Suprapubic skin (tissue), 4 donors: ENCODE measurements around the gene CCNJL. TPM values are rescaled to one million over a fixed set of nuclear protein-coding genes. Genes with fewer than 3 reads are reported as not detected.

ENCODE experiments used
- DNase-seq, 2 donors: peaks; one replicate each; pipeline ENCODE4 v3.0.0-alpha.2; 2019; ENCODE audit warnings: low spot score in 2 of 2
- H3K27ac ChIP-seq: fragments of 200-600 bp; sonication (generic); one replicate; pipeline ENCODE4 v1.5.1; 2019
- H3K27me3 ChIP-seq: fragments of 200-600 bp; sonication (generic); one replicate; pipeline ENCODE4 v1.5.1; 2019
- H3K36me3 ChIP-seq: fragments of 200-600 bp; sonication (generic); one replicate; pipeline ENCODE4 v1.5.1; 2019
- H3K4me1 ChIP-seq: fragments of 200-600 bp; sonication (generic); one replicate; pipeline ENCODE4 v1.5.1; 2019
- H3K4me3 ChIP-seq: fragments of 200-600 bp; sonication (generic); one replicate; pipeline ENCODE4 v1.5.1; 2019; ENCODE audit warnings: mild to moderate bottlenecking
- H3K9me3 ChIP-seq: fragments of 200-600 bp; sonication (generic); one replicate; pipeline ENCODE4 v1.5.1; 2019
- CTCF ChIP-seq, 2 donors: fragments of 200-600 bp in 1 of 2; fragments of 450-650 bp in 1 of 2; sonication (generic) in 1 of 2; IDR thresholded peaks; one replicate each; pipeline ENCODE4 v1.5.1; 2016 to 2019; ENCODE audit warnings: antibody characterized with exemption in 2 of 2, mild to moderate bottlenecking in 1 of 2, moderate library complexity in 1 of 2
- EP300 ChIP-seq: sonication (generic); formaldehyde crosslinking; IDR thresholded peaks from one replicate; pipeline ENCODE4 v1.6.1; 2017; ENCODE audit warnings: antibody characterized with exemption
- POLR2A ChIP-seq, 2 donors: fragments of 450-650 bp; IDR thresholded peaks; one replicate each; pipeline ENCODE4 v1.6.1; 2017; ENCODE audit warnings: antibody characterized with exemption in 2 of 2, mild to moderate bottlenecking in 2 of 2, moderate library complexity in 2 of 2
- POLR2AphosphoS5 ChIP-seq, 3 donors: sonication (generic); formaldehyde crosslinking; IDR thresholded peaks; one replicate each; pipeline ENCODE4 v1.6.1; 2017; ENCODE audit warnings: antibody characterized with exemption in 3 of 3
- WGBS: methylation state at CpG from one replicate; pipeline ENCODE4 v1.1.5; 2018; 5-methylcytosine and 5-hydroxymethylcytosine counted together
- total RNA-seq, 4 donors: library from RNA; depleted of rRNA; stranded (reverse); fragments of >200 nt; gene quantifications; one replicate each; pipeline ENCODE4 v1.1.0, GENCODE V29; 2016

Gene CCNJL
- total RNA-seq, 4 donors from 2014 or later, result 0.34 to 1.2 (median 1.2) TPM; not detected in 1

- Histone ChIP-seq H3K36me3 (no peaks in the 10 kb centered on the region), H3K4me3 (no peak overlapping the region), H3K9me3 (no peaks in the 10 kb centered on the region), H3K4me1 (peaks cover 19% of the 10 kb centered on the region), H3K27ac (no peak overlapping the region), H3K27me3 (peaks cover 27% of the 10 kb centered on the region)
- no peak for DNase-seq
- TF ChIP-seq CTCF (IDR thresholded peaks at IDR 0.05), result no peak
- TF ChIP-seq EP300, result no peak
- TF ChIP-seq POLR2A (IDR thresholded peaks at IDR 0.05), result no peak
- no peak for TF ChIP-seq POLR2AphosphoS5 (IDR thresholded peaks at IDR 0.05)
- whole genome bisulfite sequencing, result 85% methylated on average over 4 of the region's 4 CpGs
Observed at GRCh38 chr5:160310552-160311295, 1.6 kb downstream of the CCNJL start.

- H3K27me3 ChIP-seq, result peaks cover 27% of the 10 kb centered on the region
- DNase-seq, result no peak
- no peak for TF ChIP-seq CTCF (IDR thresholded peaks at IDR 0.05)
- no peaks in the 10 kb centered on the region for H3K9me3 ChIP-seq
- 91% methylated on average over 4 of the region's 4 CpGs for WGBS
- no peak overlapping the region for H3K27ac ChIP-seq
- peaks cover 19% of the 10 kb centered on the region for H3K4me1 ChIP-seq
- H3K36me3 ChIP-seq, result no peaks in the 10 kb centered on the region
- no peak overlapping the region for H3K4me3 ChIP-seq
Observed at GRCh38 chr5:160310140-160310539, 2.2 kb downstream of the CCNJL start.

- H3K4me1 ChIP-seq, result peaks cover 5% of the 10 kb centered on the region
- no peak overlapping the region for H3K4me3 ChIP-seq
- no peak for DNase-seq
- TF ChIP-seq CTCF (IDR thresholded peaks at IDR 0.05) (no peak), EP300 (no peak), POLR2A (IDR thresholded peaks at IDR 0.05) (no peak), POLR2AphosphoS5 (IDR thresholded peaks at IDR 0.05) (no peak)
- no peaks in the 10 kb centered on the region for H3K9me3 ChIP-seq
- H3K27me3 ChIP-seq, result peaks cover 10% of the 10 kb centered on the region
- no peaks in the 10 kb centered on the region for H3K36me3 ChIP-seq
- WGBS, result 85% methylated on average over 4 of the region's 4 CpGs
- no peak overlapping the region for H3K27ac ChIP-seq
Observed at GRCh38 chr5:160306696-160307095, 5.7 kb downstream of the CCNJL start.

- Histone ChIP-seq H3K4me1 (no peaks in the 10 kb centered on the region), H3K27ac (no peak overlapping the region), H3K9me3 (no peaks in the 10 kb centered on the region), H3K4me3 (no peak overlapping the region), H3K27me3 (no peaks in the 10 kb centered on the region), H3K36me3 (no peaks in the 10 kb centered on the region)
- TF ChIP-seq POLR2AphosphoS5 (IDR thresholded peaks at IDR 0.05) (no peak), POLR2A (IDR thresholded peaks at IDR 0.05) (no peak), EP300 (no peak), CTCF (IDR thresholded peaks at IDR 0.05) (no peak)
- peak in 1 of 2 donors; percentile 63 for DNase-seq
- 92% methylated on average over 10 of the region's 10 CpGs for WGBS
Observed at GRCh38 chr5:160305319-160305718, 7.0 kb downstream of the CCNJL start.

GRCh38 chr5:160303690-160304089 lies 8.7 kb downstream of the CCNJL start:
- Histone ChIP-seq H3K27ac (no peak overlapping the region), H3K4me3 (no peak overlapping the region), H3K27me3 (no peaks in the 10 kb centered on the region), H3K9me3 (no peaks in the 10 kb centered on the region), H3K4me1 (no peaks in the 10 kb centered on the region), H3K36me3 (no peaks in the 10 kb centered on the region)
- peak in 1 of 2 donors; percentile 59 for DNase-seq
- no peak for TF ChIP-seq POLR2AphosphoS5 (IDR thresholded peaks at IDR 0.05)
- no peak for TF ChIP-seq EP300
- TF ChIP-seq CTCF (IDR thresholded peaks at IDR 0.05), result no peak
- TF ChIP-seq POLR2A (IDR thresholded peaks at IDR 0.05), result no peak
- WGBS, result 54% methylated on average over 2 of the region's 3 CpGs
